HG03354 (cell line): Measurements from ENCODE around the gene ZMYM4.
"Not testable (repeated sequence)": the region's sequence is repeated elsewhere in the genome, so short reads cannot be mapped to it uniquely, and the experiment has no call there.

Experiments
- ATAC-seq: cut with Tn5 transposase; IDR thresholded peaks from one replicate; pipeline ENCODE4 v1.9.1; 2021; ENCODE audit warnings: mild to moderate bottlenecking; ENCODE audit not compliant: unreplicated experiment, poor library complexity, severe bottlenecking

ZMYM4 gene

GRCh38 chr1:35319988-35320713 lies 51.6 kb downstream of the ZMYM4 start:
- ATAC-seq: no peak

GRCh38 chr1:35320937-35321336 lies 52.4 kb downstream of the ZMYM4 start:
- no peak for ATAC-seq

GRCh38 chr1:35324486-35324885 lies 56.0 kb downstream of the ZMYM4 start:
- no peak for ATAC-seq

GRCh38 chr1:35326246-35326866 lies 57.8 kb downstream of the ZMYM4 start:
- no peak for ATAC-seq

- ATAC-seq: not testable (repeated sequence)
Measured at GRCh38 chr1:35331618-35332017, 63.1 kb downstream of the ZMYM4 start.

GRCh38 chr1:35334485-35334884 lies 66.0 kb downstream of the ZMYM4 start:
- ATAC-seq: no peak

- no peak for ATAC-seq
Measured at GRCh38 chr1:35340519-35340918, 72.0 kb downstream of the ZMYM4 start.

GRCh38 chr1:35345439-35345981 lies 77.0 kb downstream of the ZMYM4 start:
- ATAC-seq: no peak

GRCh38 chr1:35350872-35351271 lies 82.4 kb downstream of the ZMYM4 start:
- no peak for ATAC-seq

GRCh38 chr1:35359995-35360394 lies 91.5 kb downstream of the ZMYM4 start:
- no peak for ATAC-seq

- no peak for ATAC-seq
Measured at GRCh38 chr1:35361638-35362037, 93.1 kb downstream of the ZMYM4 start.

- no peak for ATAC-seq
Measured at GRCh38 chr1:35364741-35365140, 96.2 kb downstream of the ZMYM4 start.

- ATAC-seq: no peak
Measured at GRCh38 chr1:35367914-35368313, 99.4 kb downstream of the ZMYM4 start.

- ATAC-seq: no peak
Measured at GRCh38 chr1:35369922-35370671, 101.6 kb downstream of the ZMYM4 start.

- no peak for ATAC-seq
Measured at GRCh38 chr1:35371506-35371905, 103.0 kb downstream of the ZMYM4 start.

- no peak for ATAC-seq
Measured at GRCh38 chr1:35377555-35377954, 109.0 kb downstream of the ZMYM4 start.

- ATAC-seq: no peak
Measured at GRCh38 chr1:35379317-35380000, 111.0 kb downstream of the ZMYM4 start.

GRCh38 chr1:35380111-35380510 lies 111.6 kb downstream of the ZMYM4 start:
- ATAC-seq: not testable (repeated sequence)

- ATAC-seq: no peak
Measured at GRCh38 chr1:35382107-35382506, 113.6 kb downstream of the ZMYM4 start.

GRCh38 chr1:35386290-35386689 lies 117.8 kb downstream of the ZMYM4 start:
- ATAC-seq: no peak
